HepG2 (cell line): ENCODE data around the gene AHSG. TPM values are rescaled to one million over a fixed set of nuclear protein-coding genes. Genes with fewer than 3 reads are reported as not detected.

ENCODE experiments used
- ADNP ChIP-seq: sonication (generic); formaldehyde crosslinking; IDR thresholded peaks from 2 replicates; pipeline ENCODE4 v1.4.0; 2020; ENCODE audit warnings: missing genetic modification reagents
- ATF6 ChIP-seq: sonication (generic); formaldehyde crosslinking; conservative IDR thresholded peaks from 2 replicates; pipeline ENCODE4 v1.4.0; 2020; ENCODE audit warnings: missing genetic modification reagents
- BRCA1 ChIP-seq: sonication (generic); formaldehyde crosslinking; IDR thresholded peaks from 2 replicates; pipeline ENCODE4 v1.4.0; 2020; ENCODE audit warnings: missing genetic modification reagents
- FOSL2 ChIP-seq: sonication (generic); formaldehyde crosslinking; IDR thresholded peaks from 2 replicates; pipeline ENCODE4 v1.4.0; 2020; ENCODE audit warnings: missing genetic modification reagents
- GTF3A ChIP-seq: sonication (generic); formaldehyde crosslinking; conservative IDR thresholded peaks from 2 replicates; pipeline ENCODE4 v1.4.0; 2020; ENCODE audit warnings: mild to moderate bottlenecking, missing genetic modification reagents
- IRF1 ChIP-seq: sonication (generic); formaldehyde crosslinking; IDR thresholded peaks from 2 replicates; pipeline ENCODE4 v1.4.0; 2020; ENCODE audit warnings: low read depth, mild to moderate bottlenecking, missing genetic modification reagents
- LBX2 ChIP-seq: sonication (generic); formaldehyde crosslinking; IDR thresholded peaks from 2 replicates; pipeline ENCODE4 v1.5.0; 2020; ENCODE audit warnings: missing genetic modification reagents, mild to moderate bottlenecking, borderline replicate concordance
- MAFK ChIP-seq, 2 experiments: IDR thresholded peaks in 1 of 2; conservative IDR thresholded peaks in 1 of 2; 2 replicates each; pipeline ENCODE4 v1.6.1; 2011; ENCODE audit warnings: improper control_type of control experiment in 2 of 2, low read length in 2 of 2
- NKX3-1 ChIP-seq: sonication (generic); formaldehyde crosslinking; IDR thresholded peaks from 2 replicates; pipeline ENCODE4 v1.5.0; 2020; ENCODE audit warnings: missing genetic modification reagents
- NRL ChIP-seq: sonication (generic); formaldehyde crosslinking; IDR thresholded peaks from 2 replicates; pipeline ENCODE4 v1.5.0; 2020; ENCODE audit warnings: missing genetic modification reagents, mild to moderate bottlenecking, moderate library complexity, borderline replicate concordance
- PCBP1 ChIP-seq: fragments of 200-400 bp; formaldehyde crosslinking; IDR thresholded peaks from 2 replicates; pipeline ENCODE4 v1.6.1; 2017; ENCODE audit warnings: mild to moderate bottlenecking, low read depth, low read length, borderline replicate concordance
- SALL1 ChIP-seq: sonication (generic); formaldehyde crosslinking; IDR thresholded peaks from 2 replicates; pipeline ENCODE4 v1.8.0; 2022; ENCODE audit warnings: mild to moderate bottlenecking, missing genetic modification reagents
- SIX1 ChIP-seq: sonication (generic); formaldehyde crosslinking; IDR thresholded peaks from 2 replicates; pipeline ENCODE4 v1.4.0; 2020; ENCODE audit warnings: missing genetic modification reagents, borderline replicate concordance
- STAT6 ChIP-seq: sonication (generic); formaldehyde crosslinking; IDR thresholded peaks from 2 replicates; pipeline ENCODE4 v1.4.0; 2020; ENCODE audit warnings: missing genetic modification reagents, mild to moderate bottlenecking, borderline replicate concordance
- TSC22D2 ChIP-seq: sonication (generic); formaldehyde crosslinking; IDR thresholded peaks from 2 replicates; pipeline ENCODE4 v1.5.1; 2020; ENCODE audit warnings: missing genetic modification reagents, mild to moderate bottlenecking, borderline replicate concordance
- XBP1 ChIP-seq: sonication (generic); formaldehyde crosslinking; IDR thresholded peaks from 2 replicates; pipeline ENCODE4 v1.5.0; 2020; ENCODE audit warnings: missing genetic modification reagents
- ZKSCAN8 ChIP-seq: IDR thresholded peaks from 2 replicates; pipeline ENCODE4 v1.6.1; 2016; ENCODE audit warnings: borderline replicate concordance, missing genetic modification reagents, missing compliant biosample characterization
- ZNF484 ChIP-seq: sonication (generic); formaldehyde crosslinking; IDR thresholded peaks from 2 replicates; pipeline ENCODE4 v1.5.1; 2020; ENCODE audit warnings: mild to moderate bottlenecking, low read depth, missing genetic modification reagents, borderline replicate concordance
- ZNF879 ChIP-seq: sonication (generic); formaldehyde crosslinking; IDR thresholded peaks from 2 replicates; pipeline ENCODE4 v1.8.1; 2023; ENCODE audit warnings: missing genetic modification reagents
- ZSCAN31 ChIP-seq: sonication (generic); formaldehyde crosslinking; IDR thresholded peaks from 2 replicates; pipeline ENCODE4 v1.5.0; 2020; ENCODE audit warnings: low read depth, mild to moderate bottlenecking, missing genetic modification reagents
- polyA plus RNA-seq, 8 experiments: library from polyadenylated mRNA; depleted of rRNA in 3 of 8; stranded (reverse) in 7 of 8; unstranded in 1 of 8; fragments of >200 nt; fragmentation: Illumina TruSeq in 4 of 8; extraction: Trizol in 4 of 8; gene quantifications; 2 replicates each; pipeline versions ENCODE4 v1.2.1 to v1.2.3, GENCODE V29; 2011 to 2016; ENCODE audit warnings: low read depth in 4 of 8, missing spikeins in 1 of 8, mixed read lengths in 1 of 8; ENCODE audit not compliant: insufficient read depth in 1 of 8
- total RNA-seq, 5 experiments: library from RNA; depleted of rRNA; stranded (reverse); fragments of >200 nt; fragmentation: Illumina TruSeq; extraction: Trizol; gene quantifications; 2 replicates each; pipeline ENCODE4 v1.2.3, GENCODE V29; 2016; ENCODE audit warnings: low read depth in 1 of 5
- TF ChIP-seq, protein P1 (sequence below): sonication (generic); formaldehyde crosslinking; IDR thresholded peaks from 2 replicates; pipeline ENCODE4 v1.8.1; 2023; ENCODE audit warnings: mild to moderate bottlenecking, missing genetic modification reagents

Gene AHSG
- total and polyA plus RNA-seq, 2 of the 13 experiments (the other 11 are each of a cell fraction or from before 2014, with no cell fraction given): 2,043 to 19,152 TPM

GRCh38 chr3:186567072-186567921, 45.6 kb upstream of the AHSG start, which contains the start of gene TBCCD1 (continued):
- TF ChIP-seq IRF1 (CRISPR knock-in tag) (no peak), ATF6 (CRISPR knock-in tag) (peak; percentile 85; the same call in 1 of the 2 replicates), ADNP (CRISPR knock-in tag) (no peak), BRCA1 (no peak), MAFK (conservative IDR thresholded peaks at IDR 0.05 in 1 of 2, IDR thresholded peaks at IDR 0.05 in 1 of 2; ENCODE audit: low read length in 2 of 2) (no peak), SALL1 (CRISPR knock-in tag) (peak; percentile 82), STAT6 (CRISPR knock-in tag) (no peak), ZNF484 (CRISPR knock-in tag) (no peak; the same call in 1 of the 2 replicates), ZNF879 (peak; percentile 53; the same call in 1 of the 2 replicates), NRL (CRISPR knock-in tag) (no peak), GTF3A (CRISPR knock-in tag) (0 out of 2 replicates have a peak, but pooled peaks have one; percentile 51), ZSCAN31 (CRISPR knock-in tag) (peak; percentile 81; the same call in 1 of the 2 replicates), LBX2 (0 out of 2 replicates have a peak, but pooled peaks have one; percentile 19), XBP1 (no peak), TSC22D2 (no peak), SIX1 (CRISPR knock-in tag) (no peak), PCBP1 (no peak), ZKSCAN8 (no peak), FOSL2 (no peak), NKX3-1 (no peak)
- TF ChIP-seq, protein P1, sequence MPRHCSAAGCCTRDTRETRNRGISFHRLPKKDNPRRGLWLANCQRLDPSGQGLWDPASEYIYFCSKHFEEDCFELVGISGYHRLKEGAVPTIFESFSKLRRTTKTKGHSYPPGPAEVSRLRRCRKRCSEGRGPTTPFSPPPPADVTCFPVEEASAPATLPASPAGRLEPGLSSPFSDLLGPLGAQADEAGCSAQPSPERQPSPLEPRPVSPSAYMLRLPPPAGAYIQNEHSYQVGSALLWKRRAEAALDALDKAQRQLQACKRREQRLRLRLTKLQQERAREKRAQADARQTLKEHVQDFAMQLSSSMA (CRISPR knock-in tag): no peak
